ENCODE measurements around the gene HK1. TPM values are rescaled to one million over a fixed set of nuclear protein-coding genes. Genes with fewer than 3 reads are reported as not detected.
"Not testable (repeated sequence)": the region's sequence is repeated elsewhere in the genome, so short reads cannot be mapped to it uniquely, and the experiment has no call there.

The HK1 gene
- total and polyA plus RNA-seq, 2 donors (not counting 1 experiment from before 2014, with no cell fraction given): 24.7 to 40.8 TPM

DNA sequence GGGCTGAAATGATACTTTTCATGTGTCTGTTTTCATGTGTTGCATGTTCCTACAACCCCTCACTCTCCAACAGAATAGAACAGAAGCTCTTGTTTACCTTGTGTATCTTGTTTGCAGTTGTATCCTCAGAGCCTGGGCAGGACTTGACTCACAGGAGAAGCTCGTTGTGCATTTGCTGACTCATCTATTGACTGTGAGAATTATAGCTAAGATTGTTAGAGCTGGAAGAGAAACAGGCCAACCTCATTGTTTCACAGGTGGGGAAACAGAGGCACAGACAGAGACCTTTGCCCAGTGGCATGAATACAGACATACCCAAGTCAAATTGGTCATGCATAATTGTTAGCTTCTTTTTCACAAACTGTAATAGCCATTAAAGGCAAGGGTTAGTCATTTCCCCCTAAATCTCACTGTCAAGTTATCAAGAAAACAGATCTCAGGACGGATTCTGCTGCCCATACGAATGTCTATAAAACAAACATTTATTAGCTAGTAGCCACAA, 168.4 kb downstream of the HK1 start:
- Histone ChIP-seq H3K4me1 (ENCODE audit: control insufficient read depth in 2 of 2, insufficient read depth in 2 of 2, low read length in 2 of 2) (peaks cover 6 to 8% of the 10 kb centered on the region in 2 donors), H3K79me2 (ENCODE audit: control insufficient read depth, insufficient read depth, low read length) (no peaks in the 10 kb centered on the region), H4K20me1 (ENCODE audit: control insufficient read depth, insufficient read depth, low read length, poor library complexity, severe bottlenecking) (no peaks in the 10 kb centered on the region), H2AFZ (ENCODE audit: insufficient read depth, low read depth, low read length, poor library complexity, severe bottlenecking) (no peak overlapping the region), H3K4me2 (replicated peaks; ENCODE audit: low read depth, low read length, poor library complexity, severe bottlenecking) (no peak overlapping the region), H3K36me3 (replicated peaks in 1 of 2; ENCODE audit: control extremely low read depth in 1 of 2, control insufficient read depth in 1 of 2, extremely low read depth in 1 of 2, insufficient read depth in 2 of 2, low read length in 1 of 2) (no peaks in the 10 kb centered on the region), H3K27ac (ENCODE audit: low read length in 2 of 2) (no peak overlapping the region), H3K9ac (ENCODE audit: low read length) (no peak overlapping the region), H3K27me3 (replicated peaks in 1 of 4; ENCODE audit: control extremely low read depth in 1 of 4, control insufficient read depth in 3 of 4, insufficient read depth in 4 of 4, low read length in 3 of 4) (peaks cover 0 to 10% (median under 1%) of the 10 kb centered on the region in 4 experiments), H3K4me3 (ENCODE audit: control extremely low read depth in 1 of 5, extremely low read depth in 1 of 5, insufficient read depth in 1 of 5, low read depth in 2 of 5, low read length in 4 of 5) (no peak overlapping the region), H3K9me3 (ENCODE audit: control extremely low read depth in 1 of 3, control insufficient read depth in 2 of 3, insufficient read depth in 1 of 3, low read length in 2 of 3) (no peaks in the 10 kb centered on the region)
- ChIA-PET CTCF (no interaction called here), POLR2A (no interaction called here)
- no peak overlapping the region for H3K27ac Mint-ChIP-seq
- H3K4me3 Mint-ChIP-seq: no peak overlapping the region
- peaks cover 8% of the 10 kb centered on the region for H3K4me1 Mint-ChIP-seq
- DNase-seq (no peak), ATAC-seq (ENCODE audit: low read depth) (no peak)
- H3K27me3 Mint-ChIP-seq: peaks cover 24% of the 10 kb centered on the region
- 0% methylated on average over 1 of the region's 3 CpGs for WGBS (ENCODE audit: insufficient coverage)
- no peaks in the 10 kb centered on the region for H3K9me3 Mint-ChIP-seq (ENCODE audit: insufficient read depth)
- intact Hi-C loops (cut with micrococcal nuclease): no loop called here
- TF ChIP-seq, protein P1, sequence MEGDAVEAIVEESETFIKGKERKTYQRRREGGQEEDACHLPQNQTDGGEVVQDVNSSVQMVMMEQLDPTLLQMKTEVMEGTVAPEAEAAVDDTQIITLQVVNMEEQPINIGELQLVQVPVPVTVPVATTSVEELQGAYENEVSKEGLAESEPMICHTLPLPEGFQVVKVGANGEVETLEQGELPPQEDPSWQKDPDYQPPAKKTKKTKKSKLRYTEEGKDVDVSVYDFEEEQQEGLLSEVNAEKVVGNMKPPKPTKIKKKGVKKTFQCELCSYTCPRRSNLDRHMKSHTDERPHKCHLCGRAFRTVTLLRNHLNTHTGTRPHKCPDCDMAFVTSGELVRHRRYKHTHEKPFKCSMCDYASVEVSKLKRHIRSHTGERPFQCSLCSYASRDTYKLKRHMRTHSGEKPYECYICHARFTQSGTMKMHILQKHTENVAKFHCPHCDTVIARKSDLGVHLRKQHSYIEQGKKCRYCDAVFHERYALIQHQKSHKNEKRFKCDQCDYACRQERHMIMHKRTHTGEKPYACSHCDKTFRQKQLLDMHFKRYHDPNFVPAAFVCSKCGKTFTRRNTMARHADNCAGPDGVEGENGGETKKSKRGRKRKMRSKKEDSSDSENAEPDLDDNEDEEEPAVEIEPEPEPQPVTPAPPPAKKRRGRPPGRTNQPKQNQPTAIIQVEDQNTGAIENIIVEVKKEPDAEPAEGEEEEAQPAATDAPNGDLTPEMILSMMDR (IDR thresholded peaks at IDR 0.05): no peak
- no peak for TF ChIP-seq EZH2 (IDR thresholded peaks at IDR 0.05; ENCODE audit: borderline replicate concordance, insufficient read depth, low read depth, low read length, poor library complexity, severe bottlenecking)

DNA sequence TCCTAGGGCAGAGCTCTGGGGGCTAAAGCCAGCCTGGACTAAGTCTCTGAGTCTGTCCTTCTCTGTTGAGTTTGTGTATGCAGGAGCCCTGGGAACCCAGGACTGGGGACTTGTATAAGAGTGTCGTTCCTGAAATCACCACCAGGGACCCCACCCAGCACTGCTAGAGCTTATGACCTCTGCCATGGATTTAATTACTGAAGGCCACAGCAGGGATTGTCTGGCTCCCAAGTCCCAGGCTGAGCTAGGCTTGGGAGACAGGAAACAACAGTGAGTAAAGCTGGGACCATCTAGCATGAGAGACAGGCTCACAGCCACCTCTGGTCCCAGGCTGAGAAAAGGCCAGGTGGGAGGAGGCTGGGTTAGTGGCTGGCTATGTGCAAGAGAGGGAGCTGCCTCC, 171.5 kb downstream of the HK1 start:
- no peak overlapping the region for H3K4me3 ChIP-seq (ENCODE audit: control extremely low read depth in 1 of 5, extremely low read depth in 1 of 5, insufficient read depth in 1 of 5, low read depth in 2 of 5, low read length in 4 of 5)
- no peaks in the 10 kb centered on the region for H4K20me1 ChIP-seq (ENCODE audit: control insufficient read depth, insufficient read depth, low read length, poor library complexity, severe bottlenecking)
- CTCF ChIA-PET: no interaction called here
- H3K4me2 ChIP-seq (replicated peaks; ENCODE audit: low read depth, low read length, poor library complexity, severe bottlenecking): no peak overlapping the region
- H2AFZ ChIP-seq (ENCODE audit: insufficient read depth, low read depth, low read length, poor library complexity, severe bottlenecking): no peak overlapping the region
- H3K4me1 Mint-ChIP-seq: peaks cover 13% of the 10 kb centered on the region
- H3K9me3 ChIP-seq (ENCODE audit: control extremely low read depth in 1 of 3, control insufficient read depth in 2 of 3, insufficient read depth in 1 of 3, low read length in 2 of 3): no peaks in the 10 kb centered on the region
- no CpG with 5 or more reads among the region's 1 CpG for WGBS (ENCODE audit: insufficient coverage)
- H3K79me2 ChIP-seq (ENCODE audit: control insufficient read depth, insufficient read depth, low read length): no peaks in the 10 kb centered on the region
- no peak overlapping the region for H3K27ac ChIP-seq (ENCODE audit: low read length in 2 of 2)
- POLR2A ChIA-PET: no interaction called here
- no peak overlapping the region for H3K9ac ChIP-seq (ENCODE audit: low read length)
- H3K27me3 Mint-ChIP-seq: peaks cover 33% of the 10 kb centered on the region
- peaks cover 0 to 19% (median 10%) of the 10 kb centered on the region in 4 experiments for H3K27me3 ChIP-seq (replicated peaks in 1 of 4; ENCODE audit: control extremely low read depth in 1 of 4, control insufficient read depth in 3 of 4, insufficient read depth in 4 of 4, low read length in 3 of 4)
- H3K36me3 ChIP-seq (replicated peaks in 1 of 2; ENCODE audit: control extremely low read depth in 1 of 2, control insufficient read depth in 1 of 2, extremely low read depth in 1 of 2, insufficient read depth in 2 of 2, low read length in 1 of 2): no peaks in the 10 kb centered on the region
- no peak overlapping the region for H3K27ac Mint-ChIP-seq
- no peak overlapping the region for H3K4me3 Mint-ChIP-seq
- ATAC-seq (ENCODE audit: low read depth) (peak; percentile 34), DNase-seq (peak; percentile 41)
- TF ChIP-seq, protein P1 (IDR thresholded peaks at IDR 0.05): peak; percentile 46
- TF ChIP-seq EZH2 (IDR thresholded peaks at IDR 0.05; ENCODE audit: borderline replicate concordance, insufficient read depth, low read depth, low read length, poor library complexity, severe bottlenecking): no peak
- peaks cover 10 to 12% of the 10 kb centered on the region in 2 donors for H3K4me1 ChIP-seq (ENCODE audit: control insufficient read depth in 2 of 2, insufficient read depth in 2 of 2, low read length in 2 of 2)
- no peaks in the 10 kb centered on the region for H3K9me3 Mint-ChIP-seq (ENCODE audit: insufficient read depth)
- intact Hi-C loops (cut with micrococcal nuclease): no loop called here

DNA sequence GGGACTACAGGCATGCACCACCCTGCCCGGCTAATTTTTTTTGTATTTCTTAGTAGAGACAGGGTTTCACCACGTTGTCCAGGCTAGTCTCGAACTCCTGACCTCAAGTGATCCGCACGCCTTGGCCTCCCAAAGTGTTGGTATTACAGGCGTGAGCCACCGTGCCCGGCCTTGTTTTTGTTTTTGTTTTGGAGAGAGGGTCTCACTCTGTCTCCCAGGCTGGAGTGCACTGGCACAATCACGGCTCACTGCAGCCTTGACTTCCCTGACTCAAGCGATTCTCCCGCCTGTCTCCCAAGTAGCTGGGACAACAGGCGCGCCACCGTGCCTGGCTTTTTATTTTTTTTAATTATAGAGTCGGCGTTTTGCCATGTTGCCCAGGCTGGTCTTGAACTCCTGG, 172.1 kb downstream of the HK1 start:
- not testable (repeated sequence) for H3K9ac ChIP-seq (ENCODE audit: low read length); ATAC-seq (ENCODE audit: low read depth); H3K4me2 ChIP-seq (replicated peaks; ENCODE audit: low read depth, low read length, poor library complexity, severe bottlenecking)

More for the DNA sequence above, 172.1 kb downstream of the HK1 start:
- H2AFZ ChIP-seq (ENCODE audit: insufficient read depth, low read depth, low read length, poor library complexity, severe bottlenecking); H4K20me1 ChIP-seq (ENCODE audit: control insufficient read depth, insufficient read depth, low read length, poor library complexity, severe bottlenecking); intact Hi-C loops (cut with micrococcal nuclease); H3K27ac Mint-ChIP-seq; H3K4me3 ChIP-seq (ENCODE audit: control extremely low read depth in 1 of 5, extremely low read depth in 1 of 5, insufficient read depth in 1 of 5, low read depth in 2 of 5, low read length in 4 of 5); H3K9me3 Mint-ChIP-seq (ENCODE audit: insufficient read depth); H3K79me2 ChIP-seq (ENCODE audit: control insufficient read depth, insufficient read depth, low read length); DNase-seq; CTCF ChIA-PET; H3K36me3 ChIP-seq (replicated peaks in 1 of 2; ENCODE audit: control extremely low read depth in 1 of 2, control insufficient read depth in 1 of 2, extremely low read depth in 1 of 2, insufficient read depth in 2 of 2, low read length in 1 of 2); H3K4me3 Mint-ChIP-seq; H3K27ac ChIP-seq (ENCODE audit: low read length in 2 of 2); POLR2A ChIA-PET; H3K9me3 ChIP-seq (ENCODE audit: control extremely low read depth in 1 of 3, control insufficient read depth in 2 of 3, insufficient read depth in 1 of 3, low read length in 2 of 3): not testable (repeated sequence)
- H3K27me3 ChIP-seq (replicated peaks in 1 of 4; ENCODE audit: control extremely low read depth in 1 of 4, control insufficient read depth in 3 of 4, insufficient read depth in 4 of 4, low read length in 3 of 4): peaks cover 0 to 19% (median 10%) of the 10 kb centered on the region in 4 experiments
- Mint-ChIP-seq H3K4me1 (peaks cover 13% of the 10 kb centered on the region), H3K27me3 (peaks cover 31% of the 10 kb centered on the region)
- H3K4me1 ChIP-seq (ENCODE audit: control insufficient read depth in 2 of 2, insufficient read depth in 2 of 2, low read length in 2 of 2): peaks cover 10 to 12% of the 10 kb centered on the region in 2 donors
- WGBS (ENCODE audit: insufficient coverage): 93% methylated on average over 12 of the region's 16 CpGs
